Peyer's patch (tissue), 4 donors: ENCODE data around the gene PEX16.

Experiments
- POLR2A ChIP-seq, 2 donors: fragments of 450-650 bp; IDR thresholded peaks; one replicate each; pipeline ENCODE4 v1.5.1; 2017; ENCODE audit warnings: antibody characterized with exemption in 2 of 2, mild to moderate bottlenecking in 2 of 2, moderate library complexity in 2 of 2
- TF ChIP-seq, protein P1 (sequence below), 6 experiments: fragments of 450-650 bp in 4 of 6; fragments of 200-600 bp in 2 of 6; sonication (generic) in 1 of 6; IDR thresholded peaks; one replicate each; pipeline ENCODE4 v1.5.1; 2017 to 2019; ENCODE audit warnings: antibody characterized with exemption in 6 of 6, mild to moderate bottlenecking in 3 of 6, moderate library complexity in 1 of 6

DNA sequence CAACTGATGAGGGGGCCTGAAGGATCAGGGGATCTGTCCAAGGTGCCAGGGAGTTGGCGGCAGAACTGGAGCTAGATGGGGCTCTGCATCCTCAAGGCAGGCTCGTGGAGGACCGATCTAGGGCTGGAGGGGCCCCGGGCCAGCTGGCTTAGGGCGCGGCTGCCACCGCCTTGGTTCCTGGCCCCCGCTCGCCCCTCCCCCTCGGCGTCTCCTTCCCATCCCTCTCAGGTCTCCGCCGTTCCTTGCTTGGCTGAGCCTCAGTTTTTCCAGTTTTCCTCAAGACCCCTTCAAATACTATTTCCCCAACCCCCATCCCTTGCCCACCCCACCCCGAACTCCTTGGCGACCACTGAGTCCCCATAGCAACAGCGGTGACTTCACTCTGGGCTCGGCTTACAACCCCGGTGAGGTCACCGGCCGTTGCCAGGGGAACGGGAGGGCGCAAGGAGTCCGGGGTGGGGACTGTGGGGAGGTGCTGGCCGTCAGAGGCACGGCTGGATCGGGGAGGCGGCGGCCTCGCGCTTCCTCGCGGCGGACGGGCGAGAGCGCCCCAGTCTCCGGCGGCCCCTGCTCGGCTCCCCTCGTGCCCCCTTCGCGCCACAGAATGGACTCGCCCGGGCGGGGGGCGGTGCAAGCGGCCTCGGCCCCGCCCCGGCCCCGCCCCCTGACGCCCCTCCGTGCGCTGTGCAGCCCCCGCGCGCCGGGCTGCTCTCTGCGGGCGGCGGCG, 18.1 kb downstream of the PEX16 start:
- no peak for TF ChIP-seq POLR2A (IDR thresholded peaks at IDR 0.05)
- TF ChIP-seq, protein P1, sequence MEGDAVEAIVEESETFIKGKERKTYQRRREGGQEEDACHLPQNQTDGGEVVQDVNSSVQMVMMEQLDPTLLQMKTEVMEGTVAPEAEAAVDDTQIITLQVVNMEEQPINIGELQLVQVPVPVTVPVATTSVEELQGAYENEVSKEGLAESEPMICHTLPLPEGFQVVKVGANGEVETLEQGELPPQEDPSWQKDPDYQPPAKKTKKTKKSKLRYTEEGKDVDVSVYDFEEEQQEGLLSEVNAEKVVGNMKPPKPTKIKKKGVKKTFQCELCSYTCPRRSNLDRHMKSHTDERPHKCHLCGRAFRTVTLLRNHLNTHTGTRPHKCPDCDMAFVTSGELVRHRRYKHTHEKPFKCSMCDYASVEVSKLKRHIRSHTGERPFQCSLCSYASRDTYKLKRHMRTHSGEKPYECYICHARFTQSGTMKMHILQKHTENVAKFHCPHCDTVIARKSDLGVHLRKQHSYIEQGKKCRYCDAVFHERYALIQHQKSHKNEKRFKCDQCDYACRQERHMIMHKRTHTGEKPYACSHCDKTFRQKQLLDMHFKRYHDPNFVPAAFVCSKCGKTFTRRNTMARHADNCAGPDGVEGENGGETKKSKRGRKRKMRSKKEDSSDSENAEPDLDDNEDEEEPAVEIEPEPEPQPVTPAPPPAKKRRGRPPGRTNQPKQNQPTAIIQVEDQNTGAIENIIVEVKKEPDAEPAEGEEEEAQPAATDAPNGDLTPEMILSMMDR (IDR thresholded peaks at IDR 0.05) = no peak
